IMR-90 (cell line): ENCODE results near the gene CDH23. TPM values are rescaled to one million over a fixed set of nuclear protein-coding genes. Genes with fewer than 3 reads are reported as not detected.

Source experiments
- ATAC-seq: fragments of 200-7000 bp; cut with Tn5 transposase; 2 replicates; pipeline ENCODE4 v1.9.1; 2020; ENCODE audit warnings: low read depth, mild to moderate bottlenecking, moderate library complexity
- BruUV-seq: library from RNA; stranded (reverse); fragments of 400-500 nt; replicated peaks from 2 replicates; lab custom pipeline; 2021; lab: Mats Ljungman, UMichigan
- CTCF ChIA-PET: fragments of 300-600 bp; formaldehyde crosslinking; extraction: SDS; loops from one replicate; lab custom pipeline; 2021; ENCODE audit warnings: antibody characterized with exemption; lab: Yijun Ruan, JAX
- POLR2A ChIA-PET: fragments of 300-600 bp; sonication (Branson Sonifier 250); formaldehyde crosslinking; loops from one replicate; lab custom pipeline; 2022; ENCODE audit warnings: antibody characterized with exemption; ENCODE audit not compliant: unreplicated experiment; lab: Charles Lee
- DNase-seq: peaks from one replicate; pipeline ENCODE4 v3.0.0; 2013
- H2AFZ ChIP-seq: replicated peaks from 2 replicates; pipeline ENCODE3; 2013; ENCODE audit warnings: low read length, mild to moderate bottlenecking; ENCODE audit not compliant: poor library complexity
- H2AK5ac ChIP-seq: 2 replicates; pipeline ENCODE4 v1.6.1; 2013; ENCODE audit warnings: low read depth, low read length, inconsistent platforms
- H2AK9ac ChIP-seq: replicated peaks from 2 replicates; pipeline ENCODE3; 2013; ENCODE audit warnings: mild to moderate bottlenecking, low read depth, low read length, moderate library complexity; ENCODE audit not compliant: poor library complexity
- H2BK120ac ChIP-seq: 2 replicates; pipeline ENCODE4 v1.6.1; 2013; ENCODE audit warnings: low read depth, low read length, inconsistent platforms
- H2BK15ac ChIP-seq: 3 replicates; pipeline ENCODE4 v1.6.1; 2013; ENCODE audit warnings: low read depth, low read length, inconsistent platforms
- H2BK20ac ChIP-seq: 2 replicates; pipeline ENCODE4 v1.6.1; 2013; ENCODE audit warnings: low read depth, mild to moderate bottlenecking, inconsistent platforms, low read length, moderate library complexity
- H2BK5ac ChIP-seq: 2 replicates; pipeline ENCODE4 v1.6.1; 2013; ENCODE audit warnings: mild to moderate bottlenecking, low read depth, low read length, inconsistent platforms; ENCODE audit not compliant: poor library complexity, severe bottlenecking
- H3K14ac ChIP-seq: replicated peaks from 2 replicates; pipeline ENCODE4 v1.6.1; 2013; ENCODE audit warnings: low read depth, low read length, inconsistent platforms
- H3K18ac ChIP-seq: 2 replicates; pipeline ENCODE4 v1.6.1; 2013; ENCODE audit warnings: low read depth, low read length, control low read depth
- H3K23ac ChIP-seq: 2 replicates; pipeline ENCODE4 v1.6.1; 2013; ENCODE audit warnings: low read depth, low read length, inconsistent platforms
- H3K27ac ChIP-seq: 2 replicates; pipeline ENCODE4 v1.5.1; 2013; ENCODE audit warnings: mild to moderate bottlenecking, control low read depth, low read length; ENCODE audit not compliant: insufficient read depth
- H3K27me3 ChIP-seq: 2 replicates; pipeline ENCODE4 v1.6.1; 2013; ENCODE audit warnings: low read length; ENCODE audit not compliant: control insufficient read depth, insufficient read depth
- H3K36me3 ChIP-seq: 2 replicates; pipeline ENCODE4 v1.6.1; 2013; ENCODE audit warnings: low read length, mixed read lengths; ENCODE audit not compliant: control insufficient read depth, insufficient read depth
- H3K4ac ChIP-seq: 2 replicates; pipeline ENCODE4 v1.6.1; 2013; ENCODE audit warnings: low read depth, low read length, inconsistent platforms
- H3K4me1 ChIP-seq: 2 replicates; pipeline ENCODE4 v1.6.1; 2013; ENCODE audit warnings: low read length, mixed read lengths; ENCODE audit not compliant: control insufficient read depth, insufficient read depth
- H3K4me2 ChIP-seq: 2 replicates; pipeline ENCODE4 v1.6.1; 2013; ENCODE audit warnings: low read depth, mild to moderate bottlenecking, control low read depth, low read length, moderate library complexity
- H3K4me3 ChIP-seq: 2 replicates; pipeline ENCODE4 v1.5.1; 2013; ENCODE audit warnings: low read depth, mild to moderate bottlenecking, control low read depth, low read length, moderate library complexity; ENCODE audit not compliant: insufficient read depth
- H3K56ac ChIP-seq: 2 replicates; pipeline ENCODE4 v1.6.1; 2013; ENCODE audit warnings: low read length, inconsistent platforms; ENCODE audit not compliant: insufficient read depth; ENCODE audit errors: extremely low read depth
- H3K79me1 ChIP-seq, 2 experiments: 2 replicates each; pipeline ENCODE4 v1.6.1; 2013; ENCODE audit warnings: low read length in 2 of 2, inconsistent platforms in 1 of 2, low read depth in 1 of 2
- H3K9ac ChIP-seq: 2 replicates; pipeline ENCODE4 v1.6.1; 2013; ENCODE audit warnings: low read depth, low read length, control low read depth
- H3K9me1 ChIP-seq: 2 replicates; pipeline ENCODE4 v1.6.1; 2013; ENCODE audit warnings: low read length, inconsistent platforms; ENCODE audit not compliant: insufficient read depth
- H3K9me3 ChIP-seq: 2 replicates; pipeline ENCODE4 v1.6.1; 2013; ENCODE audit warnings: low read length; ENCODE audit not compliant: control insufficient read depth, insufficient read depth
- H4K20me1 ChIP-seq: 2 replicates; pipeline ENCODE4 v1.6.1; 2013; ENCODE audit warnings: low read length, inconsistent platforms; ENCODE audit not compliant: insufficient read depth
- H4K5ac ChIP-seq: 2 replicates; pipeline ENCODE4 v1.6.1; 2013; ENCODE audit warnings: mild to moderate bottlenecking, low read depth, low read length, control low read depth
- H4K8ac ChIP-seq, 2 experiments: 2 replicates each; pipeline ENCODE4 v1.6.1; 2013; ENCODE audit warnings: low read depth in 2 of 2, low read length in 2 of 2, control low read depth in 1 of 2, inconsistent platforms in 1 of 2
- H4K91ac ChIP-seq: 2 replicates; pipeline ENCODE4 v1.6.1; 2013; ENCODE audit warnings: low read depth, low read length, inconsistent platforms; ENCODE audit not compliant: insufficient read depth
- BHLHE40 ChIP-seq: fragments of 150-350 bp; IDR thresholded peaks from 2 replicates; pipeline ENCODE4 v1.6.1; 2016; ENCODE audit warnings: mild to moderate bottlenecking, low read depth, low read length
- CEBPB ChIP-seq: IDR thresholded peaks from 2 replicates; pipeline ENCODE4 v1.6.1; 2012; ENCODE audit warnings: low read depth, low read length, improper control_type of control experiment
- FOS ChIP-seq: fragments of 150-350 bp; IDR thresholded peaks from 2 replicates; pipeline ENCODE4 v1.6.1; 2016; ENCODE audit warnings: low read depth, low read length
- MXI1 ChIP-seq: IDR thresholded peaks from 2 replicates; pipeline ENCODE4 v1.6.1; 2012; ENCODE audit warnings: low read depth, mild to moderate bottlenecking, low read length, moderate library complexity, borderline replicate concordance
- NFE2L2 ChIP-seq: fragments of 150-350 bp; IDR thresholded peaks from 2 replicates; pipeline ENCODE4 v1.6.1; 2016; ENCODE audit warnings: low read depth, mild to moderate bottlenecking, low read length
- POLR2A ChIP-seq: IDR thresholded peaks from 2 replicates; pipeline ENCODE4 v1.6.1; 2012; ENCODE audit warnings: mild to moderate bottlenecking, low read depth, low read length
- RAD21 ChIP-seq: IDR thresholded peaks from 2 replicates; pipeline ENCODE4 v1.6.1; 2012; ENCODE audit warnings: low read length, improper control_type of control experiment
- RCOR1 ChIP-seq: IDR thresholded peaks from 2 replicates; pipeline ENCODE4 v1.6.1; 2012; ENCODE audit warnings: mild to moderate bottlenecking, low read length, improper control_type of control experiment; ENCODE audit not compliant: insufficient replicate concordance
- RFX5 ChIP-seq: IDR thresholded peaks from 2 replicates; pipeline ENCODE4 v1.8.0; 2012; ENCODE audit warnings: low read depth, mild to moderate bottlenecking, low read length, moderate library complexity
- SMC3 ChIP-seq: fragments of 150-350 bp; IDR thresholded peaks from 2 replicates; pipeline ENCODE4 v1.6.1; 2016; ENCODE audit warnings: low read depth, mild to moderate bottlenecking, antibody characterized with exemption, low read length, moderate library complexity
- USF2 ChIP-seq: fragments of 150-350 bp; IDR thresholded peaks from 2 replicates; pipeline ENCODE4 v1.6.1; 2017; ENCODE audit warnings: mild to moderate bottlenecking, antibody characterized with exemption, low read length, low read depth
- WGBS, 2 experiments: methylation state at CpG; one replicate each; pipeline versions ENCODE4 v1.1.5 to v1.1.7; 2013; ENCODE audit warnings: missing lambda C conversion rate in 2 of 2; ENCODE audit not compliant: insufficient read length in 1 of 2; ENCODE audit errors: extremely low coverage in 2 of 2; 5-methylcytosine and 5-hydroxymethylcytosine counted together
- dilution Hi-C: fragments of 300-500 bp; cut with HindIII; formaldehyde crosslinking; loops from one replicate; pipeline ENCODE4 v1.14.3; 2018; ENCODE audit warnings: low sequenced_read_pairs; ENCODE audit not compliant: unreplicated experiment
- in situ Hi-C: fragments of 300-500 bp; cut with MboI; formaldehyde crosslinking; loops from 3 replicates; pipeline ENCODE4 v1.14.3; 2019; ENCODE audit warnings: low sequenced_read_pairs, inconsistent platforms, mixed read lengths
- intact Hi-C: fragments of 100-400 bp; cut with micrococcal nuclease; formaldehyde crosslinking; loops from 2 replicates; pipeline ENCODE4 v1.10.0; 2022
- polyA plus RNA-seq, 3 experiments: library from polyadenylated mRNA; depleted of rRNA; stranded (reverse); fragments of >200 nt; gene quantifications; 2 replicates each; pipeline ENCODE4 v1.2.3, GENCODE V29; 2012; ENCODE audit warnings: low replicate concordance in 1 of 3
- total RNA-seq: library from RNA; depleted of rRNA; stranded (reverse); fragments of >200 nt; gene quantifications from 2 replicates; pipeline ENCODE4 v1.2.3, GENCODE V29; 2012
- TF ChIP-seq, protein P1 (sequence below): conservative IDR thresholded peaks from 2 replicates; pipeline ENCODE4 v1.5.1; 2012; ENCODE audit warnings: mild to moderate bottlenecking, low read depth, low read length, improper control_type of control experiment

The CDH23 gene
- total and polyA plus RNA-seq, 2 of the 4 experiments (the other 2 are of a cell fraction) = under 0.01 to 0.03 TPM

DNA sequence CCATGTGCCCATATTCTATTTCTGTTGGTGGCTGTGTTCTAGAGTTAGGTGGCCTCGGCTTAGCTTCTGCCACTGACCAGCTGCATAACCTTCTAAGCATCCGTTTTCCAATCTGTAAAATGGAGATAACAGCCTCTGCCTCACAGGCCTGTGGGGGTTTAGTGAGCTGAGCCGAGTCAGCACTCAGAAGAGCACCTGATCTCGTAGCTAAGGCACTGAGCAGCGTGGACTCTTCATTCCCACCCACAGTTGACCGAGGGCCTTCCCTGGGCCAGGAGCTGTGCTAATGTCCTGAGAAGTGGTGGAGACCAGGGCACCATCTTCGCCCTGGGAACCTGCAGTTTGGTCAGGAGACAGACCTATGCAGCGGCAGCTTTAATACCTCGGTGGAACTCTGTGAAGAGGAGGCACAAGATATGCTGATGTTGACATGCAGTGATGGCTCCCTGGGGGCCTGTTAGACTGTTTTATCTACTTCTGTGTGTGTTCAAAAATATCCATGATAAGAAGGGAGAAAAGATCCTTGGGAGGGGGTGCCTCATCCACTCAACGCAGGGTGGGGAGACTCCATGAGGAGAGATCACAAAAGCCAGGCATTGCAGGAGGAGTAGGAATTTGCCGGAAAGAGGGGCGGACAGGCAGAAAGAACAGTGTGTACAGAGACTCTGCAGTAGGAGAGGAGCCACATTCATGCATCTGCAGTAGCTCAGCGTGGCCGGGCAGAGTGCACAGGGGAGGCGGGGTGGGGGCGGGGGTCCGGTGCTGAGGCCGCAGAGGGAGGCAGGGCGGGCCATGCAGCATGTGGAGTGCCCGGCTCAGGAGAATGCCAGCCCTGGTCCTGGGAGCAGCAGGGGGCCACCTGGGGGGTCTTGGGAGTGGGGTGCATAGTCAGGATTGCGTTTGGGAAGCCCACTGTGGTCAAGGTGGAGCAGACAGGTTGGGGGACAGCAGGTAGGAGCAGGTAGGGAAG, 186.1 kb downstream of the CDH23 start (continued):
- no peak for TF ChIP-seq USF2

- intact Hi-C loops (no loop called here), dilution Hi-C loops (no loop called here), in situ Hi-C loops (no loop called here)
- no peaks in the 10 kb centered on the region for H3K4me1 ChIP-seq
- no peaks in the 10 kb centered on the region for H4K20me1 ChIP-seq
- no peak overlapping the region for H3K9ac ChIP-seq
- H3K18ac ChIP-seq = no peak overlapping the region
- H2AFZ ChIP-seq = no peak overlapping the region
- peaks cover 22% of the 10 kb centered on the region for H3K27me3 ChIP-seq
- H2AK5ac ChIP-seq = no peak overlapping the region
- H3K36me3 ChIP-seq = no peaks in the 10 kb centered on the region
- H3K4ac ChIP-seq = no peak overlapping the region
- WGBS, 2 experiments = 47% methylated on average over 4 of the region's 5 CpGs; no CpG with 5 or more reads in 1 of the 2 experiments
- no peak for TF ChIP-seq SMC3
- TF ChIP-seq RCOR1 = no peak
- no peak for TF ChIP-seq RFX5
- TF ChIP-seq POLR2A = no peak
- TF ChIP-seq FOS = no peak
- TF ChIP-seq USF2 = no peak
- no peak for TF ChIP-seq MXI1
- TF ChIP-seq NFE2L2 = no peak
- TF ChIP-seq, protein P1, sequence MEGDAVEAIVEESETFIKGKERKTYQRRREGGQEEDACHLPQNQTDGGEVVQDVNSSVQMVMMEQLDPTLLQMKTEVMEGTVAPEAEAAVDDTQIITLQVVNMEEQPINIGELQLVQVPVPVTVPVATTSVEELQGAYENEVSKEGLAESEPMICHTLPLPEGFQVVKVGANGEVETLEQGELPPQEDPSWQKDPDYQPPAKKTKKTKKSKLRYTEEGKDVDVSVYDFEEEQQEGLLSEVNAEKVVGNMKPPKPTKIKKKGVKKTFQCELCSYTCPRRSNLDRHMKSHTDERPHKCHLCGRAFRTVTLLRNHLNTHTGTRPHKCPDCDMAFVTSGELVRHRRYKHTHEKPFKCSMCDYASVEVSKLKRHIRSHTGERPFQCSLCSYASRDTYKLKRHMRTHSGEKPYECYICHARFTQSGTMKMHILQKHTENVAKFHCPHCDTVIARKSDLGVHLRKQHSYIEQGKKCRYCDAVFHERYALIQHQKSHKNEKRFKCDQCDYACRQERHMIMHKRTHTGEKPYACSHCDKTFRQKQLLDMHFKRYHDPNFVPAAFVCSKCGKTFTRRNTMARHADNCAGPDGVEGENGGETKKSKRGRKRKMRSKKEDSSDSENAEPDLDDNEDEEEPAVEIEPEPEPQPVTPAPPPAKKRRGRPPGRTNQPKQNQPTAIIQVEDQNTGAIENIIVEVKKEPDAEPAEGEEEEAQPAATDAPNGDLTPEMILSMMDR = no peak
- no peak for TF ChIP-seq RAD21
- no peak for TF ChIP-seq CEBPB
- TF ChIP-seq BHLHE40 = no peak
- no peak overlapping the region for H2BK20ac ChIP-seq
- no peak overlapping the region for H3K4me2 ChIP-seq
- DNase-seq (no peak), ATAC-seq (no peak)
- no peak overlapping the region for H3K4me3 ChIP-seq
- no peak overlapping the region for H3K23ac ChIP-seq
- no peaks in the 10 kb centered on the region for H3K9me3 ChIP-seq
- no peak overlapping the region for H3K27ac ChIP-seq
- no peak overlapping the region for H4K8ac ChIP-seq
- no peak overlapping the region for H3K56ac ChIP-seq
- no peak overlapping the region for H2AK9ac ChIP-seq
- BruUV-seq = no TSS peak
- no peak overlapping the region for H3K14ac ChIP-seq
- no peaks in the 10 kb centered on the region for H3K9me1 ChIP-seq
- H3K79me1 ChIP-seq = no peaks in the 10 kb centered on the region
- H4K91ac ChIP-seq = no peak overlapping the region
- no peak overlapping the region for H2BK120ac ChIP-seq
- no peak overlapping the region for H4K5ac ChIP-seq
- no peak overlapping the region for H2BK5ac ChIP-seq
- no peak overlapping the region for H2BK15ac ChIP-seq
- ChIA-PET POLR2A (no interaction called here), CTCF (no interaction called here)
Observed at GRCh38 chr10:71584461-71584860, 187.7 kb downstream of the CDH23 start.
